Adipose tissue (tissue), 3 donors: ENCODE data around the gene DYNLT5. TPM values are rescaled to one million over a fixed set of nuclear protein-coding genes. Genes with fewer than 3 reads are reported as not detected.

Source experiments
- H3K27ac ChIP-seq: one replicate; pipeline ENCODE4 v1.5.1; 2013; ENCODE audit warnings: low read depth, low read length
- WGBS, 3 donors: extraction: QIAGEN DNeasy Blood & Tissue Kit; methylation state at CpG; one replicate each; pipeline ENCODE4 v1.1.7; 2013; 5-methylcytosine and 5-hydroxymethylcytosine counted together
- polyA plus RNA-seq, 3 donors: library from polyadenylated mRNA; stranded (reverse); fragments of 200-250 nt; gene quantifications; one replicate each; pipeline ENCODE4 v1.2.3, GENCODE V29; 2013
- donor health status: healthy with polysubstance abuse.
- donor health status: Bipolar disorder and iron deficiency.
- donor health status: healthy.

The DYNLT5 gene
- polyA plus RNA-seq, 3 donors: 0.21 to 0.83 (median 0.67) TPM

- 57 to 76% (median 60%) methylated on average over 9 of the region's 9 CpGs for WGBS, 3 donors
These were observed 12.7 kb upstream of the DYNLT5 start for GRCh38 chr1:66739401-66740157.

DNA sequence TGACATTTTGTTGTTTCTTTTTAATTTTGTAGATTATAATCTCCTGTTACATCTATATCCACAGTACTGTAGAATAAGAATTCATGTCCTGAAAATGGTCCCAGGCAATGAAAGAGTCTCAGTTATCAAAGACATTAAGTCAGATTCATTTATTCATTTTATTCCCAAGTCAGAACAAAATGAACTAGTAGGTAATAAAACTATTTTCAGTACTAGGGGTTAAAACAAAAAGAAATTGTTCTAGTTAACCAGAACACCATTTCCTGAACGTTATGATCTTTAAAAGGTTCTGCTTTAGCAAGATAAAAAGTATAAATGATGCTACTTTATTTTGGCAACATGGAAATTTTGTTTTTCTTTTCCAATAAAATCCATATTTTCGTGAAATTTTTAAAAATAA, 6.8 kb upstream of the DYNLT5 start:
- 50 to 60% (median 54%) methylated on average over 2 of the region's 2 CpGs for WGBS, 3 donors
- no peak overlapping the region for H3K27ac ChIP-seq

More at GRCh38 chr1:66739401-66740157, 12.7 kb upstream of the DYNLT5 start:
- no peak overlapping the region for H3K27ac ChIP-seq

DNA sequence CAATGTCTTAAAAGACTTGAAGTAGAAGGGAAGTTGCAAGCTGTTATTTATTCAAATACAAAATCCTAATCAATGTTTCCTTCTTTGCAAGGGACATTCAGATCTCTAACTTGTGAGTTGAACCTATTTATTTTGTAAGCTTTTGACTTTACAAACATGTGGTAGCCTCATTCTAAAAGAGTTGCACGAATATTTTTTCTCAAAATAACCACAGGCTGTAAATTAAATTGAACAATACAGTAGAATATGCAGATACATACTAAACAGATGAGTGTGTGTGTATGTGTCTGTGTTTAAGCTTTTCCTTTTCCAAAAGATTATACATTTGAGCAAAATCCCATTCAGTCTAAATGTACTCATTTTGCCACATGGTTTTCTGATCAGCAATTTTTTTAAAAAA, 4.8 kb upstream of the DYNLT5 start:
- 19 to 24% (median 21%) methylated on average over 1 of the region's 1 CpG for WGBS, 3 donors
- H3K27ac ChIP-seq: no peak overlapping the region

DNA sequence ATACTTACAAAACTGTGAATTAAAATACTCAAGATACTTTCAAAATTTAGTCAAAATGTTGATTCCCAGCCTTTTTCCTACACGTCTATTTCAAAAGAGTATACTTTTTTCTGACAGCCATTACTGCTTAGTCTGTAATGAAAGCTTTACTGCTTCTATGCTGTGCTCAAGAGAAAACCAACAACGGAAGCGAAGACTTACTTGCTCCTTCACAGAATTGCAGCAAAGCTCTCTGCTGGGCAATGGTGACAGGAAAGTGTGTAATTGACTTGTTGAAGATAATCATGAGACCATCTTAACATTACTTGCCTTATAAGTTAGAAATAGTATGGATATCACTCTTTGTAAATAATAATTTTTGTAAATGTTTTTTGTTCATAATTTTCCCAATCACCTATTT, 1.7 kb upstream of the DYNLT5 start:
- WGBS, 3 donors: 58 to 83% (median 71%) methylated on average over 3 of the region's 3 CpGs
- H3K27ac ChIP-seq: no peak overlapping the region

DNA sequence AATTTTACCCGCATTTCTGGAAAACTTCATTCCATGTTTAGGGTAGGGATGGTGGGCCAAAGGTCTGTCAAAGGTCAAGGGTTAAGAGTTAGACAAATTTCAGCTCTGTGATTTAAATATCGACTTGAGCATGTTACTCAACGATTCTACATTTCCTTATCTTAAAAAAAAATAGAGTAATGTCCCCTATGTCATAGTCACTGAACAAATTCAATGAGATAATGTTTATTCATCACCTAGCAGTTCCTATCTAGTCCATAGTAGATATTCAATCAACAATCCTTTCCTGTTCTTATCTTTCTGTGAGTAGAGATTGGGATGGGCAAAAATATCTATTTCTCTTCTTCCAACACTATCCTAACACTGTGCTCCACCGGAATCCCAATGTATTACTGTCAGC, 1.1 kb upstream of the DYNLT5 start:
- WGBS, 3 donors: 78 to 86% (median 83%) methylated on average over 4 of the region's 4 CpGs
- no peak overlapping the region for H3K27ac ChIP-seq

GRCh38 chr1:66752671-66753371, 562 bp downstream of the DYNLT5 start:
- H3K27ac ChIP-seq: no peak overlapping the region
- 33 to 46% (median 39%) methylated on average over 18 of the region's 18 CpGs for WGBS, 3 donors

DNA sequence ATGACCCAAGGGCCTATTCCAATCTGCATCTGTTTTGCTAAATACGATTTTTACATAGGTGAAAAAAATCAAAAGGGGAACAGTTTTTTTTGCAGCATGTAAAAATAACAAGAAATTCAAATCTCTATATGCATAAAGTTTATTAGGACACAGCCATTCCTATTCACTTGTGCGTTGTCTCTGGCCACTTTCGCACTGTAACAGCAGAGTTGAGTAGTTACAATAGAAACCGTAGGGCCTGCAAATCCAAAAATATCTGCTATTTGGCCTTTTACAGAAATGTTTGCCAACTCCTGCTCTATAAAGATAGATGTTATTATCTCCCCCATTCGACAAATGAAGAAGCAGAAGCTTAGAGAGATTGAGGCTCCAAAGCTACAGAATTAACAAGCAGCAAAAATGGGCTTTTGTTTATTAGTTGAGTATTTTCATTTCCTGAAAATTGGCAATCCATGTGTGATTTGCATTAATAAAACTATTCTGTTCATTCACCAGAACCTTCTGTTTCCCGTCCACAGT, 5.5 kb downstream of the DYNLT5 start:
- 60 to 83% (median 66%) methylated on average over 6 of the region's 6 CpGs for WGBS, 3 donors
- no peak overlapping the region for H3K27ac ChIP-seq

- H3K27ac ChIP-seq: no peak overlapping the region
- 66 to 91% (median 81%) methylated on average over 1 of the region's 1 CpG for WGBS, 3 donors
These were observed 6.0 kb downstream of the DYNLT5 start for GRCh38 chr1:66758241-66758755.

DNA sequence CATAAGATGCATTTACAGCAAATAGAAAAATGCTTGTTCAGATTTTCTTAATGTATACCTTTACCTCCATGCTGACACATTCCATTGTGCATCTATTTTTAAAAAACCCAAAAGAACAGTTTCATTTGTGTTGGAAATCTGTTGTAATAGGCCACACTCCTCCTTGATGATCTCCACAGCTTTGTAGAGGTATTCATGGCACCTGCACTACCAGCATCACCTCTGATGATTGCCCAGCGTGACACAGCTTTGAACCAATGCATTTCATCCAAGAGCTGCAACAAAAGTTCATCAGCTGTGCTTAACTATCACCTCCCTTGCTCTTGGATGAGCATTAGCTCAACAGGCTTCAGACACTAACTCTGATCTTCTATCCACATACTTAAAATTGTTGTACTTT, 8.2 kb downstream of the DYNLT5 start:
- WGBS, 3 donors: 83 to 98% (median 96%) methylated on average over 1 of the region's 1 CpG
- H3K27ac ChIP-seq: no peak overlapping the region

DNA sequence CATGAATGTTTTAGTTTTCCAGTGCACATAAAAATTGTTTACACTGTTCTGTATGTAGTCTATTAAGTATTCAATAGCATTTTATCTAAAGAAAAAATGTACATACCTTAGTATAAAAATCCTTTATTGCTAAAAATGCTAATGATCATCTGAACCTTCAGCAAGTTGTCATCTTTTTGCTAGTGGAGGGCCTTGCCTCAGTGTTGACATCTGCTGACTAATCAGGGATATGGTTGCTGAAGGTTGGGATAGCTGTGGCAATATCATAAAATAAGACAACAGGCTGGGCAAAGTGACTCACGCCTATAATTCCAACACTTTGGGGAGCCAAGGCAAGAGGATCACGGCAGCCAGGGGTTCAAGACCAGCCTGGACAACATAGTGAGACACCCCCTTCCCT, 9.0 kb downstream of the DYNLT5 start:
- 64 to 91% (median 81%) methylated on average over 2 of the region's 2 CpGs for WGBS, 3 donors
- H3K27ac ChIP-seq: no peak overlapping the region

DNA sequence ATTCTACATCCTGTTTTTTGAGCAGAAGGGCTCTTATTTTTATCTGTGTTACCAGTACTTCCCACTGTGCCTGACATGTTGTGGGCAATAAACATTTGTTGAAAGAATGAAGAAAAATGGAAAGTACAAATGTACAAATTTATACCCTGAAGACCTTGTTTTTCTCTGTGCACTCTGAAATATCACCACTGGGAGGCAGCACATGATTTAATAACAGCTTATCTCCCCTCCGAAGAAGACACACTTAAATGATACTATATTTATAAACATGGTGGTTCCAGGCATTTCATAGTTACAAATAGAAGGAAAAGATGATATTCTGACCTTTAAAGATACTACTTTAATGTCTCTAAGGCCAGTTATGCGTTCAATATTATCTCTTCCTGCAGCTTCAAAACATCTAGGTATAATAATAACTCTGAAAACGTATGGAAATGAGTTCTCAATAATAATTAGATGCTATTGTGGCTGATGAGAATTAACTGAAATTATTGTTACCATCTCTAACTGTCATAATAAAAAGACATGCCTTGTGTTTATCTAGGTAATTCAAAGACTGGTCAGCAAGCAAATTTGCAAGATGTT, 12.8 kb downstream of the DYNLT5 start:
- WGBS, 3 donors: 21 to 25% (median 21%) methylated on average over 3 of the region's 3 CpGs
- no peak overlapping the region for H3K27ac ChIP-seq

- no peak overlapping the region for H3K27ac ChIP-seq
These were observed 15.4 kb downstream of the DYNLT5 start for GRCh38 chr1:66767626-66768025.

- no peak overlapping the region for H3K27ac ChIP-seq
- WGBS, 3 donors: 87 to 97% (median 88%) methylated on average over 1 of the region's 1 CpG
These were observed 16.7 kb downstream of the DYNLT5 start for GRCh38 chr1:66768965-66769364.

DNA sequence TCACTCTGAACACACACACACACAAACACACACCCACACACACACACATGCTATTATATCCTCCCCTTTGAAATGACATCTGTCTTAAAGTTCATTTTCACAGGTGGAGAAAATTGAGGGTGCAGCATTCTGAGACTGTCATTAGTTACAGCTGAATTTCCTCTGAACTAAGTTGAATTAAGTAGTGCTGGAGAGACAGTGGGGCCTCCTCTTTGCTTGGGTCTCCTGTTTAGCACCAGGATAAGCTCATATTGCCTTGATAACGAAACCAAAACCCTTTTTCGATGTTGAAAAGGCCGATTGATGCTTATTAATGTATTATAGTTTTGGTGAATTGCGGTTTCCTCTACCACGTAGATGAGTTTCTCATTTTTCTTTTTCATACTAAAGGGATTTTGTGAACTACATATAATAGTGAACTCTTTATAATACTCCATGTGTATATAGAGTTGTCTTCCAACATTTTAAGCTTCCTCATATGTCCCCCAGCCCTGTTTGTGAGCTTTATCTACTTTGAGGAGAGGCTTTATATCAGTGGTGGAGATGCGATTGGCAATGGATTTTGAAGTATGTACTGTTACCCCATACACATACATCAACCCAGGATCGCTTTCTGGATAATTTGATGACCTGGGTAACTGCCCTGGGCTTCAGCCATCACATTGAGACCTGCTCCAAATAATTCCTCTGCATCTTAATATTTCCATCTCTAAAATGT, 17.4 kb downstream of the DYNLT5 start:
- 78 to 92% (median 92%) methylated on average over 7 of the region's 7 CpGs for WGBS, 3 donors
- H3K27ac ChIP-seq: no peak overlapping the region

DNA sequence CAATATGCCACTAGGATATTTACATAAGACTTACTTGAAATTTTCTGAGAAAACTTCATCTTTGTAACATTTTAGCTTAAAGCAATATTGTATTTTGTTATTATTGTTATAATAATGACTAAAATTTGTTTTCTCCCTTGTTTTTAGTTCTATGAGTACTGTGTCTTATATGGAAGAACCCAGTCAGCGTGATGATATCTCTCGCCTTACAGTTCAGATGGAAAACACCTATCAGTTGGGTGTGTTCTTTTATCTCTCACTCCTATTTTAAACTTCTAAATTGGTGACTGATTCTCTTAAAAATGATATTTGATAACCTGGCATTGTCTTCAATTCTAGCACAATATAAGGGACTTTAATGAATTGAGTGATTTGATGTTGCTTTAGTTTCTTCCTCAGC, 18.0 kb downstream of the DYNLT5 start:
- H3K27ac ChIP-seq: no peak overlapping the region
- 95 to 99% (median 95%) methylated on average over 2 of the region's 2 CpGs for WGBS, 3 donors

DNA sequence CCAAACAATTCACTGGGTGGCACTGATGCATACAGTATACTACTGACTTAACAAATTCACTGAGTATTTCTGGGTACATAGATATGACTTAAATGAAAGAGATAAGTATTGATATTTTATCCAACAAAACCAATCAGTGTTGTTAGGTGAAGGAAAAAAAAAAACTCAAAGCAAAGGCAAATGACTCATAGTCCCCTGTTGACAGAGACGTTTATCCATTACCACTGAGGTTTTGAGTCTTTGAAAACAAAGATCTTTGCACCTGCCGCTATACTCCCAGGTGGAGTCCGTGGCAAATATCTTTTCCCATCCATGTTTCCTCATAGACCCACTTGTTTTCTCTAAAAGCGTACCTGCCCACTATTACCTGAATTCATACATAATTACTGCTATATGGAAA, 18.4 kb downstream of the DYNLT5 start:
- H3K27ac ChIP-seq: no peak overlapping the region
- 77 to 92% (median 92%) methylated on average over 4 of the region's 4 CpGs for WGBS, 3 donors

DNA sequence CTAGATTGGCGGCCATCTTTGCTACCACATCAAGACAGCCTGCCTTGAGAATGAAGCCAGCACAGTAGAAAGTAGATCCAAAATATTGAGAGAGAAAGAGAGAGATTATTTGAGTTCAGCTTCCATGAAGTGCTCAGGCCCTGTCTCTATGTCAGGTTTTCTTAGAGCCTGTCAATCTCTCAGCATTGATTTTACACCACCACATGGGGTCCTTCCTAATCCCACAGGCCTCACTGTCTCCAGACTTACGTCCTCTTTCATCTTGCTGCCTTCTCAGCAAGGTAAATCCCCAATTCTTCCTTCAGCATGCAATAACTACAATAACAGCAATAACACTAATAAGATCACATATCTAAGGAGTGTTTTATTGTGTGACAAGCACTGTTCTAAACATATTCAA, 21.0 kb downstream of the DYNLT5 start:
- no peak overlapping the region for H3K27ac ChIP-seq
- 90 to 98% (median 96%) methylated on average over 2 of the region's 2 CpGs for WGBS, 3 donors

DNA sequence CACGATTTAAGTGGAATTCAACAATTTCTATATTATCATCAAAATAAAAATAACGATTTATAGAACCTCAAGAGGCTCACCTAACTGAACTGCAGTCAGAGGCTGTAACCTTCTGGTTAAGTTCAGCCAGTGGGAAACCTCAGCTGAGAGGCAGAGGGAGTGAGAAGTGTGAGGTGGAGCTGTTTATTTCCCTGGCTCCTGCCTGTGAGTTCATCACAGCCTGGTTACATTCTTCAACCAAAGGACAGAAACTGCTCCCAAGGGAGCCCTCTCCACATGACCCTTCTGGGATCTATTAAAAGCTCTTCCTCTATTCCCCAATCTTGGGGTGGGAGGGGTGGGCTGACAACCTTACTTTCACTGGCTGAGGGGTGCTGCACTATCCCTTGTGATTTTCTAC, 22.2 kb downstream of the DYNLT5 start:
- no peak overlapping the region for H3K27ac ChIP-seq
- 56 to 82% (median 79%) methylated on average over 2 of the region's 2 CpGs for WGBS, 3 donors

- WGBS, 3 donors: 85 to 92% (median 90%) methylated on average over 3 of the region's 3 CpGs
- H3K27ac ChIP-seq: no peak overlapping the region
These were observed 23.4 kb downstream of the DYNLT5 start for GRCh38 chr1:66775646-66776045.
